ENCODE data around the gene ETS1. TPM values are rescaled to one million over a fixed set of nuclear protein-coding genes. Genes with fewer than 3 reads are reported as not detected.

The ETS1 gene
- polyA plus RNA-seq, 1 donor from 2014 or later = 192 TPM

DNA sequence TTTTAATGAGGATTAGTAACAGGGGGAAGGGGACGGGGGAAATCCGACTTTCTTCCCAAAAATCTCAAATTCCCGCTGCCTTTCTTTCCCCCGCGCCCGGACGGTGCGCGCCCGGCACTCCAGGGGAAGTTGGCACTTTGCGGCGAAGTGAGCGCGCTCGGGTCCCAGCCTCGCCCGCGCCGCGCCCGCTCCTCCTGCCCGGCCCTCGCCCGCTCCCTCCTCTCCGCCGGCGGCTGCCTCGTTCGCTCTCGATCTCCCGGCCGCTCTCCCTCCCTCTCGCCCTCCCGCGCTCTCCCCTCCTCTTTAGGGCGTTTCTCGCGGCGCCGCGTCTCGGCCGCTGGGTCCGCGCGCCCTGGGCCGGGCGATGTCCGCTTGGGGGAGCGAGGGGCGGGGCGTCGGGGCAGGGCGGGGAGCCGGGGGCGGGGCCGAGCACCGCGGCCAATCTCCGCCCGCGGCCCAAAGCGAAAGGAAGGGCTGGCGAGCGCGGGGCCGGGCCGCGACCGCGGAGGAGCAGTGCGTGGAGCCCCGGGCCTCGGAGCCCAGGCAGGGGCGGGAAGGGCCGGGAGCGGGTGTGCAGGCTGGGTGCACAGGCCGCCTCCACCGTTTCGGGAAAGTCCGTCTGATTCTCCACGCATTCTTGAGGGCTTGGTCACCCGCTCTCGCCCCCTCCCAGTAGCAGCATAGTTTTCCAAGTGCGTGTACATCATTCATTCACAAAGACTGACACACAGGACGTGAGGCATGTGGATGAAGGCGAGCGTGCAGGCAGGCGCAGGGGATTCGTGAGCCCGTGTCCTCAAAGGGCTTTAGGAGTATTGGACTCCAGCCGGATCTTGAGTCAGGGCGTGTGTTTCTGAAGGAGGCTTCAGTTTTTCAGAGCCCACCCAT, 65.1 kb downstream of the ETS1 start:
- Mint-ChIP-seq H3K9me3 (no peaks in the 10 kb centered on the region), H3K4me1 (peaks cover 20 to 33% (median 27%) of the 10 kb centered on the region in 3 donors), H3K4me3 (peak overlapping the region; percentile 95 to 98 (median 98)), H3K27me3 (peaks cover 1% of the 10 kb centered on the region), H3K36me3 (peaks cover 6% of the 10 kb centered on the region), H3K27ac (peak overlapping the region; percentile 90 to 95 (median 95))

DNA sequence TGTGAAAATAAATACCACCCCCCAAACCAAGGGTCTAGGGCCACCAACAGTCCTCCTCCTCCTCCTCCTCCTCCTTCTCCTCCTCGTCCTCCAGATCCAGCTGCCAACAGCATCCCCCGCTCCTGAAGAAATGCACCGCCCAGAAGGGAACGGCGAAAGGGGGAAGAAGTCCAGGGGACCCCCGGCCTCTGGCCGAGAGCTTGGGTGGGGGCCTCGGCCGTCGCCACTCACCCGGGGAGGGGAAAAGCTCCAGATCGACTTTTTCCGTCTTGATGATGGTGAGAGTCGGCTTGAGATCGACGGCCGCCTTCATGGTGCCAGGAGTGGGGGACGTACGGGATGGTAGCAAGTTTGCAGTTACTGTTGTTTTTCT, 65.7 kb downstream of the ETS1 start:
- Mint-ChIP-seq H3K36me3 (peaks cover 7% of the 10 kb centered on the region), H3K27ac (peak overlapping the region; percentile 90 to 95 (median 93)), H3K4me1 (peaks cover 22 to 39% (median 33%) of the 10 kb centered on the region in 3 donors), H3K4me3 (peak overlapping the region; percentile 95 to 98 (median 98)), H3K27me3 (peaks cover 1% of the 10 kb centered on the region), H3K9me3 (no peaks in the 10 kb centered on the region)

DNA sequence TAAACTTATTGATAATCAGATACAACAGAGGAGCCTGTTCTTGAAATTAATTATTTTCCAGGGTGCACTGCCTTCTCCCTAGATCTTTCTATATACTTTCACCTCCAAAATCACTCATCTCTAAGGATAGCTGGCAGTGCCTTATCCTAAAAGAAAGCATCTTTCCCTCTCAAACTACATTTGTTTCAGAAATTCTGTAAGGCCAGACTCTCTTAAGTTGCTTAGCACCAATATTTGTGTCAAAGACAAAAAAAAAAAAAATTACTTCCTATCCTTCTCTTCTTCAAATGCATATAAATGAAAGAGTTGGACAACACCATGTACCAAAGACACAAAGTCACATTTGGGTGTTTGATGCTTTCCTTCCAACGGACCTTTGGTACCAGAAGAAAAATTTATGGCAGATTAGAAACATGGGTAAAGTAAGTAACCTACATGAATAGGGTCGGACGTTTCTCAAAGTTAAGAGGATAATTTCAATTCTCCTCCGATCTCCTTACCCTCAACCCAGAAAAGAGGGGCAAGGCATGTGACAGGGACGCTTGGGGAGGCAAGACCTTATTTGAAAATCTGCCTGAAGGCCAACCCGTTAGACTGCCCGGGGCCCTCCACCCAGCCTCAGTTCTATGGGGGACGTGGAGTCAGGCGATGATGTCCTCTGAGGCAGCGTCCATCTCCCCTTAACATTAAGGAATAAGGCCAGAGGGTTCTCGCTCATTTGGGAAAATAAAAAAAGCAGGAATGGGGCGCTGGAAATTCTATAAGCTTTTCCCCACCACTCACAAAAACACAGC, 66.3 kb downstream of the ETS1 start:
- peak overlapping the region; percentile 90 to 95 (median 93) for H3K27ac Mint-ChIP-seq
- peaks cover 7% of the 10 kb centered on the region for H3K36me3 Mint-ChIP-seq
- H3K9me3 Mint-ChIP-seq = no peaks in the 10 kb centered on the region
- H3K4me3 Mint-ChIP-seq = peak overlapping the region; percentile 95 to 98 (median 98)
- H3K27me3 Mint-ChIP-seq = peaks cover 1% of the 10 kb centered on the region
- H3K4me1 Mint-ChIP-seq = peaks cover 27 to 45% (median 39%) of the 10 kb centered on the region in 3 donors

- Mint-ChIP-seq H3K27ac (peak overlapping the region; percentile 90 to 95 (median 93)), H3K9me3 (no peaks in the 10 kb centered on the region), H3K4me1 (peaks cover 35 to 49% (median 45%) of the 10 kb centered on the region in 3 donors), H3K4me3 (peak overlapping the region; percentile 95 to 98 (median 98)), H3K36me3 (peaks cover 5% of the 10 kb centered on the region), H3K27me3 (peaks cover 1% of the 10 kb centered on the region)
Measured at GRCh38 chr11:128520206-128520887, 67.0 kb downstream of the ETS1 start.

DNA sequence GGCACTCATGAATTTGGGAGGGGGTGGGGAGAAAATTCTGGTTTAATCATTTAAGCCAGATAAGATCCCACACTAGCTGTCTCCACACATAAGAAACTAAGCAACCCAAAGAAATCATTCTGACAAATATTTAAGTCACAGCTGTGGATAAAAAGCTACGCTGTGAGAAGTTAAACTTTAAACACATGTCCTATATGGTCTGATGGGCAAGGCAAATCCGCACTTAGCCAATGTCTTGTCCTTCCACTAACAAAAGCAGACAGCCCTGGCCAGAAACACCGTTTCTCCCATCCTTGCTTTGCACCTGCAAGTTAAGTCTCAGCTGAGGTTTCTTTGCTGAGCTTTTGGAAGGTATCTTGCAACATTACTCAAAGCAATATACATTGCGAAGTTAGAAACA, 68.0 kb downstream of the ETS1 start:
- peaks cover 45 to 57% (median 53%) of the 10 kb centered on the region in 3 donors for H3K4me1 Mint-ChIP-seq
- H3K4me3 Mint-ChIP-seq = peak overlapping the region; percentile 95 to 98 (median 98)
- peaks cover 1% of the 10 kb centered on the region for H3K27me3 Mint-ChIP-seq
- H3K9me3 Mint-ChIP-seq = no peaks in the 10 kb centered on the region
- peak overlapping the region; percentile 48 to 95 (median 68) for H3K27ac Mint-ChIP-seq
- H3K36me3 Mint-ChIP-seq = peaks cover 5% of the 10 kb centered on the region

DNA sequence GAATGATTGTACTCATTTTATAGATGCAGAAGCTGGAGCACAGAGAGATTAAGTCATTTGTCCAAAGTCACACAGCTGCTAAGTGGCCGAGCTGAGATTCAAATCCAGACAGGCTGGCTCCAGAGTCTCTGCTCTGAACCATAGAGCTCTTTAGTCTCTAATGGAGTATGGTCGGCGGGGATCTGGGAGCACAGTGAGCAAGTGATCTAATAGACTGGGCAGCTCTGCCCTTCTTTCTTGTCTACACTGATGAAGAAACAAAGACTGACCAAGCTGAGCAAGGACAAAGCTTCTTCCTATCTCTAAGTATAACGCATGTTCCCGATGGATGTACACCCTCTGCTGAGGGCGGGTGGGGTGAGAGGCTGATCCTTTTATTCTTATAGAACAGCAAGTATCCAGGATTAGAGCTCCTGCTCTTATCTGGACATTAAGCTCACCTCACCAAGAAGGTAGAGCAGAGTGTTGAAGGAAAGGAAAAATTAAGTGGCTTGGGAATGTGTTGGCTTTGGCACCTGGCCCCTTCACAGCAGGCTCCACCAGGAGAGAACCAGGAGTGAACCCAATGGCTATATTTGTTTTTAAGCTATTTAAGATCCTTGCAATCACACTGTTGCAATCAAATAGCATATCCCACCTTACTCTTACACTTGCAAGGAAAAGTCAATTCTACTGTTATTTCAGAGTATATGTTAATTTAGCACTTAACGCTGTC, 68.7 kb downstream of the ETS1 start:
- Mint-ChIP-seq H3K4me3 (peak overlapping the region; percentile 95 to 98 (median 98)), H3K27me3 (peaks cover 1% of the 10 kb centered on the region), H3K27ac (peak overlapping the region; percentile 60 to 95 (median 68)), H3K36me3 (peaks cover 5% of the 10 kb centered on the region), H3K9me3 (no peaks in the 10 kb centered on the region), H3K4me1 (peaks cover 52 to 59% (median 58%) of the 10 kb centered on the region in 3 donors)

- Mint-ChIP-seq H3K36me3 (peaks cover 5% of the 10 kb centered on the region), H3K27me3 (no peaks in the 10 kb centered on the region), H3K27ac (peak overlapping the region; percentile 68 to 95 (median 74)), H3K4me1 (peaks cover 56 to 64% (median 62%) of the 10 kb centered on the region in 3 donors), H3K4me3 (peak overlapping the region; percentile 95 to 98 (median 98)), H3K9me3 (no peaks in the 10 kb centered on the region)
Measured at GRCh38 chr11:128517451-128518230, 69.7 kb downstream of the ETS1 start.

GRCh38 chr11:128516886-128517285, 70.5 kb downstream of the ETS1 start:
- Mint-ChIP-seq H3K27ac (peak overlapping the region; percentile 68 to 95 (median 74)), H3K27me3 (no peaks in the 10 kb centered on the region), H3K4me3 (peak overlapping the region; percentile 95 to 98 (median 98)), H3K36me3 (peaks cover 10% of the 10 kb centered on the region), H3K4me1 (peaks cover 63 to 72% (median 69%) of the 10 kb centered on the region in 3 donors), H3K9me3 (no peaks in the 10 kb centered on the region)

GRCh38 chr11:128515826-128516778, 71.3 kb downstream of the ETS1 start:
- Mint-ChIP-seq H3K4me1 (peaks cover 71 to 78% (median 76%) of the 10 kb centered on the region in 3 donors), H3K36me3 (peaks cover 10% of the 10 kb centered on the region), H3K27me3 (no peaks in the 10 kb centered on the region), H3K27ac (peak overlapping the region; percentile 63 to 74 (median 72)), H3K4me3 (peak overlapping the region; percentile 95 to 98 (median 98)), H3K9me3 (no peaks in the 10 kb centered on the region)

DNA sequence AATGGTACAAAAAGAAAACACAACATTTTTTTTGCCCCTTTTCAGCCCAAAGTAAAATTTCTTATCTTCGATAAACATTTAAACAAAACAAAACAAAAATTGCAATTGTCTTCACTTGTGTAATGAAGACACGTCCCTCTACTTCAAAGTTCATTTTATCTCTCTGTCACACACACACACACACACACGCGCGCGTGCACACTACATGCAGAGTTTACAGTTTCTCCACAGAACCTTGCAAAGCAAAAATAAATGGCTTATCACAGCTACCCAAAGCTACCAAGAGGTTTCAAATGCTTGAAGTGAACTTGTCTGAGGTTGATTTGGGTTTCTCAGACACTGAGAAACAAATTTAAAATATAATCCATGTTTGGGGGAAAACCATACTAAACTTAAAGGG, 72.3 kb downstream of the ETS1 start:
- Mint-ChIP-seq H3K27me3 (no peaks in the 10 kb centered on the region), H3K4me1 (peaks cover 81 to 88% (median 86%) of the 10 kb centered on the region in 3 donors), H3K36me3 (peaks cover 10% of the 10 kb centered on the region), H3K9me3 (no peaks in the 10 kb centered on the region), H3K4me3 (peak overlapping the region; percentile 95 to 98 (median 98)), H3K27ac (peak overlapping the region; percentile 72 to 86 (median 76))

- no peaks in the 10 kb centered on the region for H3K27me3 Mint-ChIP-seq
- H3K4me1 Mint-ChIP-seq = peaks cover 90 to 94% (median 93%) of the 10 kb centered on the region in 3 donors
- no peaks in the 10 kb centered on the region for H3K9me3 Mint-ChIP-seq
- H3K36me3 Mint-ChIP-seq = peaks cover 10% of the 10 kb centered on the region
- H3K4me3 Mint-ChIP-seq = peak overlapping the region; percentile 95 to 98 (median 98)
- H3K27ac Mint-ChIP-seq = peak overlapping the region; percentile 72 to 86 (median 76)
Measured at GRCh38 chr11:128513915-128514681, 73.3 kb downstream of the ETS1 start.

- Mint-ChIP-seq H3K9me3 (no peaks in the 10 kb centered on the region), H3K27me3 (no peaks in the 10 kb centered on the region), H3K4me1 (peaks cover 94 to 98% (median 95%) of the 10 kb centered on the region in 3 donors), H3K27ac (peak overlapping the region; percentile 36 to 72 (median 69)), H3K4me3 (peak overlapping the region; percentile 46 to 98 (median 70)), H3K36me3 (peaks cover 7% of the 10 kb centered on the region)
Measured at GRCh38 chr11:128512474-128512996, 74.8 kb downstream of the ETS1 start.
